Kidney (tissue), 14 donors: ENCODE measurements around the gene MAOB. TPM values are rescaled to one million over a fixed set of nuclear protein-coding genes. Genes with fewer than 3 reads are reported as not detected.
A peak's percentile ranks its signal among the peaks of the same experiment; 100 is the strongest.

Experiments
- DNase-seq, 5 donors: peaks; one replicate each; pipeline ENCODE4 v3.0.0-alpha.2; 2013 to 2020
- FAIRE-seq: peaks from 2 replicates; lab custom pipeline; 2012; peaks lifted over from hg19 to GRCh38; lab: Jason Lieb, UNC
- H3K27ac ChIP-seq, 2 donors: one replicate each; pipeline ENCODE4 v1.7.0; 2013; ENCODE audit warnings: low read depth in 2 of 2, low read length in 2 of 2, inconsistent platforms in 1 of 2
- H3K27me3 ChIP-seq: one replicate; pipeline ENCODE4 v1.7.1; 2013; ENCODE audit warnings: low read length, inconsistent platforms; ENCODE audit not compliant: control insufficient read depth, insufficient read depth
- H3K36me3 ChIP-seq, 3 donors: one replicate each; pipeline versions ENCODE4 v1.7.0 to v1.7.1; 2013; ENCODE audit warnings: low read length in 3 of 3, control low read depth in 1 of 3, inconsistent platforms in 1 of 3; ENCODE audit not compliant: insufficient read depth in 3 of 3, control insufficient read depth in 2 of 3
- H3K4me1 ChIP-seq, 3 donors: one replicate each; pipeline versions ENCODE4 v1.7.0 to v1.7.1; 2013; ENCODE audit warnings: low read length in 3 of 3, inconsistent platforms in 1 of 3, low read depth in 1 of 3; ENCODE audit not compliant: control insufficient read depth in 2 of 3, insufficient read depth in 2 of 3
- H3K4me3 ChIP-seq, 3 donors: one replicate each; pipeline versions ENCODE4 v1.7.0 to v1.8.1; 2013; ENCODE audit warnings: low read length in 3 of 3, control low read depth in 1 of 3, inconsistent platforms in 1 of 3
- H3K9ac ChIP-seq, 3 donors: one replicate each; pipeline versions ENCODE4 v1.7.0 to v1.7.1; 2013; ENCODE audit warnings: low read length in 3 of 3, control low read depth in 1 of 3, inconsistent platforms in 1 of 3
- H3K9me3 ChIP-seq, 3 donors: one replicate each; pipeline versions ENCODE4 v1.7.0 to v1.7.1; 2013; ENCODE audit warnings: low read length in 3 of 3, control low read depth in 1 of 3, inconsistent platforms in 1 of 3; ENCODE audit not compliant: control insufficient read depth in 2 of 3, insufficient read depth in 1 of 3
- intact Hi-C: fragments of 100-400 bp; cut with DNase I; formaldehyde crosslinking; loops from one replicate; pipeline ENCODE4 v1.11.1; 2022
- polyA plus RNA-seq: library from polyadenylated mRNA; stranded (reverse); fragments of 350-450 nt; fragmentation: Illumina TruSeq; extraction: RNeasy Lipid Tissue Mini Kit (QIAGEN cat#74804); gene quantifications from one replicate; pipeline ENCODE4 v1.2.3, GENCODE V29; 2014; ENCODE audit warnings: low read depth, low replicate concordance; ENCODE audit not compliant: insufficient read depth
- total RNA-seq: library from RNA; stranded (reverse); fragmentation: NEBNext Ultra II Directional; extraction: Animal tissue kit (Norgen Biotek cat#: 25700); gene quantifications from one replicate; pipeline ENCODE4 v1.2.1, GENCODE V29; 2021
- TF ChIP-seq, protein P1 (sequence below): IDR thresholded peaks from 3 replicates; pipeline ENCODE4 v1.5.1; 2012; ENCODE audit warnings: mild to moderate bottlenecking, moderate library complexity, borderline replicate concordance; ENCODE audit not compliant: insufficient read depth; ENCODE audit errors: extremely low read depth
- donor health status: control.
- donor health status: control.
- donor health status: control.
- donor health status: control.
- donor health status: control.
- donor health status: DM: yes; HTN: yes; CAD: no.
- donor health status: Normal renal cell carcinoma (clear cell type).

The MAOB gene
- total and polyA plus RNA-seq, 2 donors from 2014 or later, result 58.5 to 91.8 TPM

DNA sequence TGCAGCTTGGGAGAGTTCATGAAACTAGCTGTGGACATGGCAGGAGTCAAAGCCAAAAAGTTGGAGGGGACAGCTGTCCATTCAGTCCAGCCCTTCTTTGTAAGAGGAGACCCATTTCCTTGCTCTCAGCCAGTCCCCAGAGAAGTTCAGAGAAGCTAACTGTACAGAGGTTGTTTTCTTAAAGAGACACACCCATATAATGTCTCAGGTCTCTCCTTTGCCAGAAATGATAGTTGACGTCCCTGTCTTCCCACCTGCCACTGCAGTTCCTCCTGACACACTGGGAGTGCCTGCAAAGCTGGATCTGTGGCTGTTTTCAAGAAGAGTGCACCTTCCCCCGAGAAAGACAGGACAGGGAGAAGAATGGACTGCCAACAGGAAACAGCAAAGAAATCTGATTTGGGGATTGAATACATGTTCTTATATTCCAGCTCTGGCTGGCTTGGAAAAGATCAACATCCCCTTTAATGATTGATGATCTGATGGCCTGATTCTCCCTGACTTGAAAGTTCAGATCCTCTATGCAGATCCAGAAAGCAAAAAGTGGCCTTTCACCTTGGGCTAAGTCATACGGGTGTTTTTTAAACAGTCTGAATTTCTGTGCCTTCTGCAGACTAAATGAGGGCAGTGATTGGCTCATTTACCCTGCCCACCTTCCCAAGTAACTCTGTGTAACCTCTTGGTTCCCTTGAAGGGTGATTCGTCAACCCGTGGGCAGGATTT lies 139.0 kb downstream of the MAOB start:
- Histone ChIP-seq H3K4me1 (peaks cover 0 to 14% (median 10%) of the 10 kb centered on the region in 3 donors), H3K9me3 (no peaks in the 10 kb centered on the region), H3K27ac (peak overlapping the region; percentile 86 to 87), H3K4me3 (peak overlapping the region in 2 of 3 donors; percentile 21 to 52), H3K36me3 (peaks cover 0 to 8% (median 0%) of the 10 kb centered on the region in 3 donors), H3K9ac (no peak overlapping the region), H3K27me3 (peaks cover 6% of the 10 kb centered on the region)
- intact Hi-C loops, result no loop called here
- TF ChIP-seq, protein P1, sequence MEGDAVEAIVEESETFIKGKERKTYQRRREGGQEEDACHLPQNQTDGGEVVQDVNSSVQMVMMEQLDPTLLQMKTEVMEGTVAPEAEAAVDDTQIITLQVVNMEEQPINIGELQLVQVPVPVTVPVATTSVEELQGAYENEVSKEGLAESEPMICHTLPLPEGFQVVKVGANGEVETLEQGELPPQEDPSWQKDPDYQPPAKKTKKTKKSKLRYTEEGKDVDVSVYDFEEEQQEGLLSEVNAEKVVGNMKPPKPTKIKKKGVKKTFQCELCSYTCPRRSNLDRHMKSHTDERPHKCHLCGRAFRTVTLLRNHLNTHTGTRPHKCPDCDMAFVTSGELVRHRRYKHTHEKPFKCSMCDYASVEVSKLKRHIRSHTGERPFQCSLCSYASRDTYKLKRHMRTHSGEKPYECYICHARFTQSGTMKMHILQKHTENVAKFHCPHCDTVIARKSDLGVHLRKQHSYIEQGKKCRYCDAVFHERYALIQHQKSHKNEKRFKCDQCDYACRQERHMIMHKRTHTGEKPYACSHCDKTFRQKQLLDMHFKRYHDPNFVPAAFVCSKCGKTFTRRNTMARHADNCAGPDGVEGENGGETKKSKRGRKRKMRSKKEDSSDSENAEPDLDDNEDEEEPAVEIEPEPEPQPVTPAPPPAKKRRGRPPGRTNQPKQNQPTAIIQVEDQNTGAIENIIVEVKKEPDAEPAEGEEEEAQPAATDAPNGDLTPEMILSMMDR, result no peak
- FAIRE-seq, result no peak
- no peak for DNase-seq

DNA sequence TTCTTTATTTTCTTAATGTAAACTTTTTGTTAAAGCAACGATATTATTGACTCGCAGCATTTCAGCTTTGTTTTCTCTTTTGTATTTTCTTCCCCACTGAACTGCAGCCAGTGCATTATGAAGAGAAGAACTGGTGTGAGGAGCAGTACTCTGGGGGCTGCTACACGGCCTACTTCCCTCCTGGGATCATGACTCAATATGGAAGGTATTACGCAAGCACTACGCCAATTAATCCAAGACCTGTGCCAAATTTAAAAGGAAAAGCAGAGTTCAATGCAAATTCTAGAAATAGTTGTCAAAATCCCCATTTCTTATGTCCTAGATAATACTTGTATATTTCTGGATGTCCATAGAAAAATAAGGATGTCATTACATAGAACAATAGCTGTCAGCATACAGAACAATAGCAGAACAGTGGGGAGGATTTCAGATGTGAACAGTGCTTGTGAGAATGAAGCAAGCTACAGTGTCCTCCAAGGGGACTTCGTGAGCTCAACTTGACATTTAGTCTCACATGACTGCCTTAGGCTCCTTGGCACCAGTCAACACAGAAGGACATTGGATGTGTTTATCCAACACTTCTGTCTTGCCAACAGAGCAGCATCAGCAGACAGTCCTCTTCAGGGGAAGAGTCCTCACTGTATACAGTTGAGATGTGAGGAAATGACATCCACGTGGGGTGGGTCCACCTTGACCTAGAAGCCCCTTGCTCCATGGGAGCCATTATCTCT lies 140.2 kb downstream of the MAOB start:
- intact Hi-C loops, result no loop called here
- H3K36me3 ChIP-seq, result peaks cover 0 to 8% (median 0%) of the 10 kb centered on the region in 3 donors
- no peak for DNase-seq
- peaks cover 4% of the 10 kb centered on the region for H3K27me3 ChIP-seq
- H3K9me3 ChIP-seq, result no peaks in the 10 kb centered on the region
- no peak overlapping the region for H3K4me3 ChIP-seq
- peaks cover 0 to 14% (median 10%) of the 10 kb centered on the region in 3 donors for H3K4me1 ChIP-seq
- TF ChIP-seq, protein P1, result no peak
- H3K27ac ChIP-seq, result peak overlapping the region; percentile 53 to 87
- no peak for FAIRE-seq
- H3K9ac ChIP-seq, result no peak overlapping the region

DNA sequence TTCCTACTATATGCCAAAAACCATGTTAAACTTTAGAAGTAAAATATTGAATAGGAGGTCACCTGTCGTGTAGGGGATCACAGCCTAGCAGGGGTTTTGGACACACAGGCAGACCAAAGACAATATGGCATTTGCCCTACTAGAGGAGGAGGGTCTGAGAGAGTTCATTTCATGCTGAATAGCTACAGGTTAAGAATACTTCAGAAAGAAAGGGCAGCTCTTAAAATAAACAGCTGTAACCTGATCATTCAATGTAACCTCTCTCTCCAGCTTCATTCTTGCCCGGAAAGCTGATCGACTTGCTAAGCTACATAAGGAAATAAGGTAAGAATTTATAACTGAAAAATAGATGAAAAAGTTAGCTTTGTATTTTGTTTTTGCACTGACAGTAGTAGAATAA lies 146.3 kb downstream of the MAOB start:
- Histone ChIP-seq H3K4me1 (peaks cover 0 to 4% (median 0%) of the 10 kb centered on the region in 3 donors), H3K27me3 (peaks cover 2% of the 10 kb centered on the region), H3K4me3 (no peak overlapping the region), H3K27ac (no peak overlapping the region), H3K9ac (no peak overlapping the region), H3K9me3 (no peaks in the 10 kb centered on the region), H3K36me3 (peaks cover 0 to 7% (median 5%) of the 10 kb centered on the region in 3 donors)
- intact Hi-C loops, result no loop called here
- TF ChIP-seq, protein P1, result no peak
- DNase-seq (peak in 1 of 5 donors; percentile 11), FAIRE-seq (no peak)
